GM21528 (cell line): ENCODE results near the gene OR14A16.

Source experiments
- ATAC-seq: cut with Tn5 transposase; IDR thresholded peaks from one replicate; pipeline ENCODE4 v1.9.1; 2021; ENCODE audit warnings: mild to moderate bottlenecking, moderate library complexity; ENCODE audit not compliant: unreplicated experiment, low FRiP score

OR14A16 gene

DNA sequence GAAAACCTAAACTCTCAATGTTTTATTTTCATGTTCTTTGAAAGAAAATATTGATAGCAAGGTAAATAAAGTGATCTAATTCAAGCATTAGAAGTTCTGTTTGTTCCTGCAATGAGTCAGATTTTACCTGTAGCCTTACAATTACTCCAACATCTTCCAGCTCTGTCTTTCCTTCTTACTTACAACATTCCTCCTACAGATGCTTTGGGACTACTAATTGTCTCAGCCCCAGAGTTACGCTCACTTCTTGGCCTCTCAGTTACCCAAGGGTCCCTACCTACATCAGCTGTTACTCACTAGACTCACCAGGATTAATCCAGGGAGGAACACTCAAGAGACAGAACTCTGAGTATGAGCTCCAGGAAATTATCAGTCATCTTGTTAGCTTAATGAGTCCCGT is 26.4 kb downstream of the OR14A16 start:
- ATAC-seq, result no peak

DNA sequence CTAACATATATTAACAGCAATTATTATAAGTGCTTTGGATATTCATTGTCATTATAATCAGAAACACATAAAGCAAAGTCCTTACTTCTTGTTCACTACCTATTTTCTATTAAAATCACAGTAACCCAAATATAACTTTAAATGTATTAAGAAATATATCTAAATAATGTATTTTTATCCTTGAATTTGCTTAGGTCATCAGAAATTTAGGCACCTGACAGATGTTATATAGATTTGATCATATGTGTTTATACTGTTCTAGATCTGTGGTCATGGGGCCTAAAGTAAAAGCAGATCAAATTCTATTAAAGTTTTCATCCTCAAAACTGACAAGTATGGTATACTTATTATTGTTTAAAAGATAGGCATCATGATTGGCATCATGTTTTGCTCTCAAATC is 54.3 kb downstream of the OR14A16 start:
- ATAC-seq, result no peak
